ENCODE results near the gene COMTD1. TPM values are rescaled to one million over a fixed set of nuclear protein-coding genes. Genes with fewer than 3 reads are reported as not detected.

The COMTD1 gene
- total and polyA plus RNA-seq, 2 experiments from 2014 or later = 8.8 to 12.6 TPM

DNA sequence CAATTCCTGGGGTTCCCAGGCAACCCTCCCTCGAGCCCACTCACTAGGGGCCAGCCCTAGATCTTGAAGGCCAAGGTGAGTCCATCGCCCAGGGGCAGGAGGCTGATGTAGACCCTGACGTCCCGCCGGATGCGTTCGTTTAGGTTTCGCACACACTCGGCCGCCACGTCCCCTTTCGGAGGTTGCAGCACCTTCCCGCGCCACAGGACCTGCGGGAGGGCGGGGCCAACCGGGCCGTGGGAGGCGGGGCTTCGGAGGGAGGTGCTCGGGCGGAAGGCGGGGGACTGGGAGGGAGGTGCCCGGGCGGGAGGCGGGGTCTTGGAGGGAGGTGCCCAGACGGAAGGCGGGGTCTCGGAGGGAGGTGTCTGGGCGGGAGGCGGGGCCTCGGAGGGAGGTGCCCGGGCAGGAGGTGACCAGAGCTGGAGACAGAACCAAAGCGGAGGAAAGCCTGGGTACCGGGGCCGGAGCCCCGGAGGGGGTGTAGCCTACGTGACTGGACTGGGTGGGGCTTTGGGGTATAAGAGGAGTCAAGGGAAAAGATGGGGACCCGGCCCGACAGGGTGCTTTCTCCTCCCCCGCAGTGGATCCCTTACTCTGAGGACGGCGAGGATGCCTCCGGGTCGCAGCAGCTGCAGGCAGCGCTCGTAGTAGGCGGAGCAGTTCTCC is 1.6 kb downstream of the COMTD1 start:
- peaks cover 43% of the 10 kb centered on the region for H3F3A ChIP-seq (ENCODE audit: insufficient read depth)
- peaks cover 18% of the 10 kb centered on the region for H3K4me1 ChIP-seq (ENCODE audit: insufficient read depth)
- TF ChIP-seq EZH2phosphoT487 (IDR thresholded peaks at IDR 0.05; ENCODE audit: insufficient read depth, low read depth) = no peak
- TF ChIP-seq EZH2 (IDR thresholded peaks at IDR 0.05; ENCODE audit: insufficient read depth, poor library complexity, severe bottlenecking) = no peak
- peak; percentile 96 for DNase-seq
- H3K9ac ChIP-seq = peak overlapping the region; percentile 54
- H3K4me2 ChIP-seq (ENCODE audit: unreplicated experiment) = peak overlapping the region; percentile 65
- in situ Hi-C loops (cut with MboI) = loop anchor here (5.0 to 25.0 kb wide), 2 partner anchors 47 to 972 kb away; no protein-coding TSS in a partner anchor
- H4K20me1 ChIP-seq (ENCODE audit: insufficient read depth) = no peaks in the 10 kb centered on the region; the same call in 1 of the 2 replicates
- peak overlapping the region; percentile 71 for H3K4me3 ChIP-seq
- WGBS, 2 experiments (ENCODE audit: low coverage in 1 of 2, low lambda C conversion rate in 2 of 2, missing lambda C conversion rate in 2 of 2) = 16 to 54% methylated on average over 21 to 48 of the region's 48 CpGs
- peaks cover 24% of the 10 kb centered on the region for H3K36me3 ChIP-seq (ENCODE audit: low read depth)
- H3K9me2 ChIP-seq (ENCODE audit: insufficient read depth) = no peaks in the 10 kb centered on the region
- no peaks in the 10 kb centered on the region for H3K9me3 ChIP-seq (ENCODE audit: low read depth)
- peak overlapping the region; percentile 19 for H3K27ac ChIP-seq
- peaks cover 21% of the 10 kb centered on the region for H3K79me2 ChIP-seq (ENCODE audit: insufficient read depth)
- H2AFZ ChIP-seq = peak overlapping the region; percentile 81
- no peaks in the 10 kb centered on the region for H3K27me3 ChIP-seq (replicated peaks; ENCODE audit: insufficient read depth)

DNA sequence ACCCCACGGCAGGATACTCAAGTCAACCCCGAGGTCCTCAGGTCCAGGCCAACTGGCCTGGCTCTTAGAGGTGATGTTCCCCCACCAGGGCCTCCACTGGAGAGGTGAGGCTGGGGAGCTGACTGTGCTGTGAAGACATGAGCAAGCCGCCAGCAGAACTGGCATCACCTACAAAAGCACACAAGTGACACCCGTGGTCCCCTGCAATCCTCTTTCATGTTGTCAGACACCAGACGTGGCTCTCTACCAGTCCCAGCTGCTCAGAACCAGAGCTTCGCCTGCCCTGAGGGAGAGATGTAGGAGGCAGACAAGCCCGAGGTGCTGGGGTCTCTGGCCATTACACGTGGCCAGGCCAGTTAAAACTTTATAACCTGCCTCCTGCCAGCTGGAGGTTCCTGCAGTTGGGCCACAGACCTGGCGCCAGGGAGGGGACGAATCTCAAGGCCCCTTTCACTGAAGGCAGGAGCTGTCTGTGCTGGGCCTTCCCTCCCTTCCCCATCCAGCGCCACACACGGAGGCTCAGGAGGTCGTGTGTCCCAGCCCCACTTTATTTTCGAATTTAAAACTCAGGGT is 2.2 kb downstream of the COMTD1 start:
- peaks cover 28% of the 10 kb centered on the region for H3K36me3 ChIP-seq (ENCODE audit: low read depth)
- no peak overlapping the region for H3K4me3 ChIP-seq
- peak; percentile 35 for DNase-seq
- H3K4me1 ChIP-seq (ENCODE audit: insufficient read depth) = peaks cover 24% of the 10 kb centered on the region
- H3K9me2 ChIP-seq (ENCODE audit: insufficient read depth) = no peaks in the 10 kb centered on the region
- no peak overlapping the region for H3K9ac ChIP-seq
- H3K9me3 ChIP-seq (ENCODE audit: low read depth) = no peaks in the 10 kb centered on the region
- no peaks in the 10 kb centered on the region for H3K27me3 ChIP-seq (replicated peaks; ENCODE audit: insufficient read depth)
- WGBS, 2 experiments (ENCODE audit: low coverage in 1 of 2, low lambda C conversion rate in 2 of 2, missing lambda C conversion rate in 2 of 2) = 50 to 55% methylated on average over 14 of the region's 14 CpGs
- peaks cover 48% of the 10 kb centered on the region for H3F3A ChIP-seq (ENCODE audit: insufficient read depth)
- H3K79me2 ChIP-seq (ENCODE audit: insufficient read depth) = peaks cover 27% of the 10 kb centered on the region
- H3K4me2 ChIP-seq (ENCODE audit: unreplicated experiment) = no peak overlapping the region
- in situ Hi-C loops (cut with MboI) = loop anchor here (5.0 to 25.0 kb wide), 2 partner anchors 46 to 971 kb away; no protein-coding TSS in a partner anchor
- no peak overlapping the region for H2AFZ ChIP-seq
- H4K20me1 ChIP-seq (ENCODE audit: insufficient read depth) = peaks cover 3% of the 10 kb centered on the region; the same call in 1 of the 2 replicates
- peak overlapping the region; percentile 19 for H3K27ac ChIP-seq
- no peak for TF ChIP-seq EZH2phosphoT487 (IDR thresholded peaks at IDR 0.05; ENCODE audit: insufficient read depth, low read depth)
- TF ChIP-seq EZH2 (IDR thresholded peaks at IDR 0.05; ENCODE audit: insufficient read depth, poor library complexity, severe bottlenecking) = no peak

- Histone ChIP-seq H2AFZ (no peak overlapping the region), H4K20me1 (ENCODE audit: insufficient read depth) (peaks cover 9% of the 10 kb centered on the region; the same call in 1 of the 2 replicates), H3K9me3 (ENCODE audit: low read depth) (no peaks in the 10 kb centered on the region), H3K4me2 (ENCODE audit: unreplicated experiment) (no peak overlapping the region), H3K36me3 (ENCODE audit: low read depth) (peaks cover 32% of the 10 kb centered on the region), H3K9me2 (ENCODE audit: insufficient read depth) (no peaks in the 10 kb centered on the region), H3K9ac (no peak overlapping the region), H3K79me2 (ENCODE audit: insufficient read depth) (peaks cover 43% of the 10 kb centered on the region), H3K27me3 (replicated peaks; ENCODE audit: insufficient read depth) (no peaks in the 10 kb centered on the region), H3K4me3 (no peak overlapping the region), H3K4me1 (ENCODE audit: insufficient read depth) (peaks cover 32% of the 10 kb centered on the region), H3F3A (ENCODE audit: insufficient read depth) (peaks cover 51% of the 10 kb centered on the region), H3K27ac (no peak overlapping the region)
- no peak for DNase-seq
- 64 to 68% methylated on average over 4 of the region's 4 CpGs for WGBS, 2 experiments (ENCODE audit: low coverage in 1 of 2, low lambda C conversion rate in 2 of 2, missing lambda C conversion rate in 2 of 2)
- no peak for TF ChIP-seq EZH2 (IDR thresholded peaks at IDR 0.05; ENCODE audit: insufficient read depth, poor library complexity, severe bottlenecking)
- no peak for TF ChIP-seq EZH2phosphoT487 (IDR thresholded peaks at IDR 0.05; ENCODE audit: insufficient read depth, low read depth)
- in situ Hi-C loops (cut with MboI) = loop anchor here (5.0 to 25.0 kb wide), 2 partner anchors 45 to 970 kb away; no protein-coding TSS in a partner anchor
Measured at GRCh38 chr10:75231672-75232581, 3.8 kb downstream of the COMTD1 start.

DNA sequence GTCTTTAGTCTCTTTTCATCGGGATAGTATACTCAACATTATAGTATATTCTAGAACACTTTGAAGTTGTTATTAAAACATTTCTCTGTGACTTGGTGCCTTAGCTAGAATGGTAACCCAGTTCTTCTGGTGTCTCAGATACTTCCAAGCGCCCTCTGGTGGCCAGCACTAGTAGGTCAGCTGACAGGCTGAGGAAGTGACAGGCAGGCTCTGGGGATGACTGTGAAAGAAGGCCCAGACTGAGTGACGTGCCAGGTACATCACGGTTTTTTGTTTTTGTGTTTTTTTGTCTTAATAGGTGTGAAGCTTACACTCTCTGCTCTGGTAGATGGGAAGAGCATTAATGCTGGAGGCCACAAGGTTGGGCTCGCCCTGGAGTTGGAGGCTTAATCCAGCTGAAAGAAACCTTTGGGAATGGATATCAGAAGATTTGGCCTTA is 5.1 kb downstream of the COMTD1 start:
- Histone ChIP-seq H3K9me3 (ENCODE audit: low read depth) (no peaks in the 10 kb centered on the region), H4K20me1 (ENCODE audit: insufficient read depth) (peaks cover 19% of the 10 kb centered on the region), H3K36me3 (ENCODE audit: low read depth) (peaks cover 32% of the 10 kb centered on the region), H3K27me3 (replicated peaks; ENCODE audit: insufficient read depth) (no peaks in the 10 kb centered on the region), H3K4me1 (ENCODE audit: insufficient read depth) (peaks cover 44% of the 10 kb centered on the region), H3K4me3 (no peak overlapping the region), H3F3A (ENCODE audit: insufficient read depth) (peaks cover 62% of the 10 kb centered on the region), H3K27ac (0 out of 2 replicates have a peak overlapping the region, but pooled peaks have one; percentile 18), H2AFZ (no peak overlapping the region), H3K9ac (0 out of 2 replicates have a peak overlapping the region, but pooled peaks have one; percentile 3), H3K4me2 (ENCODE audit: unreplicated experiment) (no peak overlapping the region), H3K9me2 (ENCODE audit: insufficient read depth) (no peaks in the 10 kb centered on the region), H3K79me2 (ENCODE audit: insufficient read depth) (peaks cover 55% of the 10 kb centered on the region)
- peak; percentile 89 for DNase-seq
- TF ChIP-seq EZH2 (IDR thresholded peaks at IDR 0.05; ENCODE audit: insufficient read depth, poor library complexity, severe bottlenecking) (no peak), EZH2phosphoT487 (IDR thresholded peaks at IDR 0.05; ENCODE audit: insufficient read depth, low read depth) (no peak)
- in situ Hi-C loops (cut with MboI) = loop anchor here (5.0 to 25.0 kb wide), 2 partner anchors 43 to 968 kb away; no protein-coding TSS in a partner anchor
- WGBS, 2 experiments (ENCODE audit: low coverage in 1 of 2, low lambda C conversion rate in 2 of 2, missing lambda C conversion rate in 2 of 2) = 18 to 19% methylated on average over 5 of the region's 5 CpGs
